ENCODE results near the gene RPL22L1.

DNA sequence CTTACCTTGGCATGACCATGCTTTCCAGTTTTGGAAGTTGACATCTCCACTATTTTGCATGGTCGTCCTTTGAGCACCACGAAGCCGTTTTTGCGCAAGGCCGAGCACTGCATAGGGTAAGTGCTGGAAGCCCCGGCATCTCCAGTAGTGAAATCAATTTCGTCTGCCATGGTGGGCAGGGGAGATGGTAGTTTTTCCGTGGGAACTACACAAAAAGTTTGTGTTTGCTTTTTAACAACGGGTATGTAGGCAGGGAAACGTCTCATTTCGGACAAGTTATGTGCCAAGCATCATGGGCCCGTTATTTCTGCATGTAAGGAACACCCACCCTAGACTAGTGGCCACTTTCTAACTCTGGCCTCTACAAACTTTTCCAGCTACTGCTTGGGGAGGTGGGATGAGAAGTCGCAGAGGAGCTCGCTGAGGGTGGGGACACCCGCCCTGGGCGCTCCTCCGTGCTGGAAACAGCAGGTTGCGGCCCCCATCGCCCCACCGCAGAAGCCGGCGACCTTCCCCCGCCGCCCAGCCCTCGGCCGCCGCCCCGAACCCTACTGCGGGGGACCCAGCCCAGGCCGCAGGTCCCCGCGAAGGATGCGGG is 37.7 kb upstream of the RPL22L1 start:
- TF ChIP-seq CTCF (IDR thresholded peaks at IDR 0.05) (no peak), POLR2A (IDR thresholded peaks at IDR 0.05) (no peak)
